GM12891 (cell line): ENCODE measurements around the gene URM1.

Source experiments
- PAX5 ChIP-seq: IDR thresholded peaks from 2 replicates; pipeline ENCODE4 v1.6.1; 2011; ENCODE audit warnings: low read length, moderate library complexity, mild to moderate bottlenecking; ENCODE audit not compliant: insufficient read depth, severe bottlenecking
- POLR2A ChIP-seq: IDR thresholded peaks from 2 replicates; pipeline ENCODE4 v1.6.1; 2011; ENCODE audit warnings: low read depth, low read length, control low read depth
- POU2F2 ChIP-seq: IDR thresholded peaks from 2 replicates; pipeline ENCODE4 v1.6.1; 2011; ENCODE audit warnings: low read depth, mild to moderate bottlenecking, control low read depth, low read length, moderate library complexity
- TAF1 ChIP-seq: IDR thresholded peaks from 2 replicates; pipeline ENCODE4 v1.6.1; 2011; ENCODE audit warnings: low read depth, low read length, control low read depth

- TF ChIP-seq PAX5 (no peak), POU2F2 (no peak), TAF1 (no peak), POLR2A (no peak)
These were observed 28.0 kb upstream of the URM1 start for GRCh38 chr9:128342971-128343680.
